Tibial nerve (tissue), 4 donors: ENCODE measurements around the gene PAMR1. TPM values are rescaled to one million over a fixed set of nuclear protein-coding genes. Genes with fewer than 3 reads are reported as not detected.
A peak's percentile ranks its signal among the peaks of the same experiment; 100 is the strongest.

Experiments
- DNase-seq, 2 donors: peaks; one replicate each; pipeline ENCODE4 v3.0.0-alpha.2; 2019; ENCODE audit warnings: low spot score in 2 of 2
- H3K27ac ChIP-seq, 4 donors: fragments of 200-600 bp; sonication (generic) in 3 of 4; one replicate each; pipeline ENCODE4 v1.5.1; 2017 to 2019; ENCODE audit warnings: mild to moderate bottlenecking in 1 of 4
- H3K27me3 ChIP-seq, 2 donors: fragments of 200-600 bp; sonication (generic) in 1 of 2; one replicate each; pipeline versions ENCODE4 v1.5.1 to v1.6.0; 2017 to 2019
- H3K36me3 ChIP-seq, 3 donors: fragments of 200-600 bp; sonication (generic); one replicate each; pipeline ENCODE4 v1.5.1; 2018 to 2019
- H3K4me1 ChIP-seq, 4 donors: fragments of 200-600 bp; sonication (generic) in 3 of 4; one replicate each; pipeline ENCODE4 v1.5.1; 2017 to 2019
- H3K4me3 ChIP-seq, 4 donors: fragments of 200-600 bp; sonication (generic) in 3 of 4; one replicate each; pipeline ENCODE4 v1.5.1; 2017 to 2019; ENCODE audit warnings: mild to moderate bottlenecking in 1 of 4, moderate library complexity in 1 of 4
- H3K9me3 ChIP-seq, 4 donors: fragments of 200-600 bp; sonication (generic) in 3 of 4; one replicate each; pipeline ENCODE4 v1.5.1; 2017 to 2019
- CTCF ChIP-seq, 5 experiments: fragments of 200-600 bp in 3 of 5; fragments of 450-650 bp in 2 of 5; sonication (generic) in 3 of 5; IDR thresholded peaks; one replicate each; pipeline ENCODE4 v1.5.1; 2016 to 2019; ENCODE audit warnings: antibody characterized with exemption in 5 of 5, mild to moderate bottlenecking in 3 of 5, moderate library complexity in 2 of 5
- EP300 ChIP-seq, 2 donors: sonication (generic); formaldehyde crosslinking; IDR thresholded peaks; one replicate each; pipeline ENCODE4 v1.6.1; 2017; ENCODE audit warnings: antibody characterized with exemption in 2 of 2, mild to moderate bottlenecking in 1 of 2
- POLR2A ChIP-seq, 2 donors: fragments of 450-650 bp; IDR thresholded peaks; one replicate each; pipeline ENCODE4 v1.6.1; 2017; ENCODE audit warnings: antibody characterized with exemption in 2 of 2, mild to moderate bottlenecking in 2 of 2, moderate library complexity in 2 of 2
- WGBS, 2 donors: methylation state at CpG; one replicate each; pipeline ENCODE4 v1.1.5; 2018; 5-methylcytosine and 5-hydroxymethylcytosine counted together
- total RNA-seq, 4 donors: library from RNA; depleted of rRNA; stranded (reverse); fragments of >200 nt; gene quantifications; one replicate each; pipeline ENCODE4 v1.1.0, GENCODE V29; 2016

PAMR1 gene
- total RNA-seq, 4 donors from 2014 or later = 6.9 to 10.8 (median 7.7) TPM

DNA sequence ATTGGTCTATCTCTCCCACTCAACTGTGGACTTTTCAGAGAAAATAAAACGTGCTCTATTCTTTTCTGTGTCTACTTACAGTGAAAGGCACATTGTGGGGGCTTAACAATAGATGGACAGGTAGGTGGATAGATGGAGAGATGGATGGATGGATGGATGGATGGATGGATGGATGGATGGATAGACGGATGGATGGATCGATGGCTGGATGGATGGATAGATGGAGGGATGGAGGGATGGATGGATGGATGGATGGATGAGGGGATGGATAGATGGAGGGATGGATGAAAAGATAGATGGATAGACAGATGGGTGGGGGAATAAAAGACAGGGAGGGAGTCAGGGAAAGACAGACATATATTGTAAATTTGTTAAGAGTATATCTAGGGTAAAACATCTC, 91.8 kb downstream of the PAMR1 start:
- 73 to 75% methylated on average over 3 of the region's 3 CpGs for WGBS, 2 donors
- no peaks in the 10 kb centered on the region for H3K9me3 ChIP-seq
- peaks cover 0 to 7% (median 0%) of the 10 kb centered on the region in 3 donors for H3K36me3 ChIP-seq
- H3K27ac ChIP-seq = no peak overlapping the region
- TF ChIP-seq POLR2A (IDR thresholded peaks at IDR 0.05) = no peak
- no peak for TF ChIP-seq CTCF (IDR thresholded peaks at IDR 0.05)
- TF ChIP-seq EP300 (IDR thresholded peaks at IDR 0.05) = no peak
- no peaks in the 10 kb centered on the region for H3K27me3 ChIP-seq
- no peak overlapping the region for H3K4me3 ChIP-seq
- H3K4me1 ChIP-seq = no peaks in the 10 kb centered on the region
- no peak for DNase-seq

DNA sequence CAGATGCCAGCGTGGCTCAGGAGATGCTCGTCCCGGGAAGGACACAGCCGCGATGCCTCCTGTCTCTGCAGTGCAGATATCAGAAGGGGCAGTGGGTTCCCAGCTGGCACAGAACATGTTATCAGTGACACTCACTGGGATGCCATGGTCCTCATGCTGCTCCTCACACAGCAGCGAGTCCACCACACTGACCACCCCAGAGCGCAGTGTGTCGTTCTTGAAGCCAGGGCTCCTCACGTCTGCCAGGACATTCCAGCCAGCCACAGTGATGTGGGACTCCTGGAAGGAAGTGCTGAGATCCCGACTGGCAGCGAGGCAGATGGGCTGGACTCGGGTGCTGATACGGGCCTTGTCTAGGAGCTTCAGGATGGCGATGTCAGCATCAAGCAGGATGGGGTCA, 93.0 kb downstream of the PAMR1 start:
- Histone ChIP-seq H3K9me3 (no peaks in the 10 kb centered on the region), H3K27me3 (no peaks in the 10 kb centered on the region), H3K4me3 (no peak overlapping the region), H3K4me1 (peaks cover 0 to 5% (median 2%) of the 10 kb centered on the region in 4 donors), H3K27ac (no peak overlapping the region), H3K36me3 (peaks cover 0 to 7% (median 0%) of the 10 kb centered on the region in 3 donors)
- 91 to 96% methylated on average over 13 to 14 of the region's 14 CpGs for WGBS, 2 donors
- TF ChIP-seq EP300 (IDR thresholded peaks at IDR 0.05) = no peak
- TF ChIP-seq CTCF (IDR thresholded peaks at IDR 0.05) = no peak
- TF ChIP-seq POLR2A (IDR thresholded peaks at IDR 0.05) = no peak
- DNase-seq = no peak

DNA sequence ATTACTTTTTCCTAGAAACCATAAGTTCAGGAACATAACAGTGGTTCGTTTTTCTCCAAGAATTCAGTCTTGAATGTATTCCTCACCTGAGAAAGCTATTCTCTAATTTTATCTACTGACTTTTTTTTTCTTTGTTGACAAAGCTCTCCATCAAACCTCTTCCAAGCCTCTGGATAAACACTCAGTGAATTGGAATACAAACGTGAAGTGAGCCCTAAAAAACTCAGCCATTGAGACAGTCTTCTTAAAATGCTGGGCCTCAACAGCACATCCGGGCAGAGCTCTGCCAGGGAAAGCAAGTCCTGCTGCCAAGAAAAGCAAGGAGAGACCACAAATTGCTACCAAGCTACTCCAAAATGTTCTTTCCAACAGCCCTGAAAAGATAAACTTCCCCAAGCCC, 98.3 kb downstream of the PAMR1 start:
- peak in 1 of 2 donors; percentile 31 for DNase-seq
- H3K9me3 ChIP-seq = no peaks in the 10 kb centered on the region
- H3K36me3 ChIP-seq = peaks cover 0 to 1% (median 0%) of the 10 kb centered on the region in 3 donors
- H3K4me1 ChIP-seq = peaks cover 0 to 26% (median 2%) of the 10 kb centered on the region in 4 donors
- H3K27me3 ChIP-seq = no peaks in the 10 kb centered on the region
- peak overlapping the region in 1 of 4 donors; percentile 12 for H3K27ac ChIP-seq
- TF ChIP-seq EP300 (IDR thresholded peaks at IDR 0.05) (peak in 1 of 2 donors; percentile 63), POLR2A (IDR thresholded peaks at IDR 0.05) (no peak)
- no peak overlapping the region for H3K4me3 ChIP-seq
- 23 to 27% methylated on average over 3 of the region's 3 CpGs for WGBS, 2 donors

GRCh38 chr11:35426351-35426750, 99.1 kb downstream of the PAMR1 start:
- Histone ChIP-seq H3K4me1 (peaks cover 0 to 26% (median 2%) of the 10 kb centered on the region in 4 donors), H3K4me3 (no peak overlapping the region), H3K9me3 (no peaks in the 10 kb centered on the region), H3K27ac (no peak overlapping the region), H3K36me3 (no peaks in the 10 kb centered on the region), H3K27me3 (peaks cover 0 to 3% of the 10 kb centered on the region in 2 donors)
- WGBS, 2 donors = 22% methylated on average over 1 of the region's 1 CpG
- no peak for TF ChIP-seq CTCF (IDR thresholded peaks at IDR 0.05)
- no peak for TF ChIP-seq EP300 (IDR thresholded peaks at IDR 0.05)
- TF ChIP-seq POLR2A (IDR thresholded peaks at IDR 0.05) = no peak
- DNase-seq = no peak

- Histone ChIP-seq H3K27me3 (peaks cover 0 to 8% of the 10 kb centered on the region in 2 donors), H3K4me1 (peaks cover 0 to 26% (median 2%) of the 10 kb centered on the region in 4 donors), H3K9me3 (no peaks in the 10 kb centered on the region), H3K36me3 (no peaks in the 10 kb centered on the region), H3K27ac (no peak overlapping the region), H3K4me3 (no peak overlapping the region)
- TF ChIP-seq CTCF (IDR thresholded peaks at IDR 0.05) (no peak), POLR2A (IDR thresholded peaks at IDR 0.05) (no peak), EP300 (IDR thresholded peaks at IDR 0.05) (no peak)
- 30 to 44% methylated on average over 4 of the region's 4 CpGs for WGBS, 2 donors
- no peak for DNase-seq
These were observed 99.7 kb downstream of the PAMR1 start for GRCh38 chr11:35425603-35426212.
